Measurements from ENCODE around the gene ERN2. TPM values are rescaled to one million over a fixed set of nuclear protein-coding genes. Genes with fewer than 3 reads are reported as not detected.

ERN2 gene
- total RNA-seq, 8 experiments from 2014 or later: 0.04 to 7.4 (median 1.4) TPM; not detected in 2

- peak overlapping the region in 2 of 5 donors; percentile 6 to 13 for H3K4me3 ChIP-seq
- H3K4me1 ChIP-seq (replicated peaks in 1 of 2): peaks cover 0 to 3% of the 10 kb centered on the region in 2 donors
- in situ Hi-C loops (cut with MboI; ENCODE audit: low pct_unique_long_range_greater_than_20kb in 2 of 9, low sequenced_read_pairs in 9 of 9, unreplicated experiment in 9 of 9): loop anchor here in 1 of 9 experiments (25.0 kb wide), 1 partner anchor 818 kb away; no protein-coding TSS in a partner anchor
- H3K27ac ChIP-seq: peak overlapping the region in 1 of 2 donors; percentile 33
- WGBS, 10 experiments: 100% methylated on average over 1 to 4 of the region's 4 CpGs; no CpG with 5 or more reads in 7 of the 10 experiments
- peak in 2 of 8 experiments; percentile 56 to 69 for ATAC-seq (replicated peaks in 6 of 8)
Observed at GRCh38 chr16:23694265-23694643, 18.8 kb downstream of the ERN2 start.

GRCh38 chr16:23692190-23692837 lies 20.7 kb downstream of the ERN2 start:
- H3K4me1 ChIP-seq (replicated peaks in 1 of 2): peaks cover 0 to 3% of the 10 kb centered on the region in 2 donors
- no peak overlapping the region for H3K4me3 ChIP-seq
- ATAC-seq (replicated peaks in 6 of 8): no peak
- WGBS, 10 experiments: 80 to 100% (median 100%) methylated on average over 1 to 4 of the region's 6 CpGs; no CpG with 5 or more reads in 4 of the 10 experiments
- H3K27ac ChIP-seq: no peak overlapping the region
- in situ Hi-C loops (cut with MboI; ENCODE audit: low pct_unique_long_range_greater_than_20kb in 2 of 9, low sequenced_read_pairs in 9 of 9, unreplicated experiment in 9 of 9): loop anchor here in 1 of 9 experiments (25.0 kb wide), 1 partner anchor 820 kb away; no protein-coding TSS in a partner anchor

- Histone ChIP-seq H3K4me1 (replicated peaks in 1 of 2) (peaks cover 0 to 3% of the 10 kb centered on the region in 2 donors), H3K27ac (no peak overlapping the region), H3K4me3 (no peak overlapping the region)
- WGBS, 10 experiments: 80 to 100% (median 100%) methylated on average over 1 to 4 of the region's 10 CpGs; no CpG with 5 or more reads in 3 of the 10 experiments
- no peak for ATAC-seq (replicated peaks in 6 of 8)
- in situ Hi-C loops (cut with MboI; ENCODE audit: low pct_unique_long_range_greater_than_20kb in 2 of 9, low sequenced_read_pairs in 9 of 9, unreplicated experiment in 9 of 9): loop anchor here in 1 of 9 experiments (25.0 kb wide), 1 partner anchor 821 kb away; no protein-coding TSS in a partner anchor
Observed at GRCh38 chr16:23691483-23692189, 21.4 kb downstream of the ERN2 start.

GRCh38 chr16:23690771-23691482 lies 22.1 kb downstream of the ERN2 start:
- no peak for ATAC-seq (replicated peaks in 6 of 8)
- no peak overlapping the region for H3K4me3 ChIP-seq
- in situ Hi-C loops (cut with MboI; ENCODE audit: low pct_unique_long_range_greater_than_20kb in 2 of 9, low sequenced_read_pairs in 9 of 9, unreplicated experiment in 9 of 9): loop anchor here in 1 of 9 experiments (25.0 kb wide), 1 partner anchor 821 kb away; no protein-coding TSS in a partner anchor
- no peak overlapping the region for H3K27ac ChIP-seq
- H3K4me1 ChIP-seq (replicated peaks in 1 of 2): peaks cover 0 to 3% of the 10 kb centered on the region in 2 donors
- WGBS, 10 experiments: 97 to 100% methylated on average over 1 to 6 of the region's 25 CpGs; no CpG with 5 or more reads in 8 of the 10 experiments

- no peak overlapping the region for H3K4me3 ChIP-seq
- ATAC-seq (replicated peaks in 6 of 8): no peak
- in situ Hi-C loops (cut with MboI; ENCODE audit: low pct_unique_long_range_greater_than_20kb in 2 of 9, low sequenced_read_pairs in 9 of 9, unreplicated experiment in 9 of 9): loop anchor here in 1 of 9 experiments (25.0 kb wide), 1 partner anchor 823 kb away; no protein-coding TSS in a partner anchor
- H3K4me1 ChIP-seq (replicated peaks in 1 of 2): no peaks in the 10 kb centered on the region
- 90 to 100% (median 100%) methylated on average over 2 to 18 of the region's 36 CpGs; no CpG with 5 or more reads in 5 of the 10 experiments for WGBS, 10 experiments
- no peak overlapping the region for H3K27ac ChIP-seq
Observed at GRCh38 chr16:23689442-23690187, 23.4 kb downstream of the ERN2 start.

GRCh38 chr16:23687034-23687808 lies 25.8 kb downstream of the ERN2 start:
- Histone ChIP-seq H3K4me1 (replicated peaks in 1 of 2) (no peaks in the 10 kb centered on the region), H3K4me3 (no peak overlapping the region), H3K27ac (no peak overlapping the region)
- in situ Hi-C loops (cut with MboI; ENCODE audit: low pct_unique_long_range_greater_than_20kb in 2 of 9, low sequenced_read_pairs in 9 of 9, unreplicated experiment in 9 of 9): loop anchor here in 1 of 9 experiments (25.0 kb wide), 1 partner anchor 825 kb away; no protein-coding TSS in a partner anchor
- WGBS, 10 experiments: 80 to 100% (median 89%) methylated on average over 1 to 6 of the region's 16 CpGs; no CpG with 5 or more reads in 3 of the 10 experiments
- no peak for ATAC-seq (replicated peaks in 6 of 8)

GRCh38 chr16:23683487-23683886 lies 29.5 kb downstream of the ERN2 start:
- in situ Hi-C loops (cut with MboI; ENCODE audit: low pct_unique_long_range_greater_than_20kb in 2 of 9, low sequenced_read_pairs in 9 of 9, unreplicated experiment in 9 of 9): loop anchor here in 1 of 9 experiments (25.0 kb wide), 1 partner anchor 829 kb away; no protein-coding TSS in a partner anchor
- WGBS, 10 experiments: 60 to 100% (median 82%) methylated on average over 1 to 2 of the region's 3 CpGs; no CpG with 5 or more reads in 5 of the 10 experiments
- ATAC-seq (replicated peaks in 6 of 8): no peak
- no peak overlapping the region for H3K4me3 ChIP-seq
- no peak overlapping the region for H3K27ac ChIP-seq
- H3K4me1 ChIP-seq (replicated peaks in 1 of 2): peaks cover 4 to 6% of the 10 kb centered on the region in 2 donors

GRCh38 chr16:23682181-23682580 lies 30.8 kb downstream of the ERN2 start:
- WGBS, 10 experiments: 71 to 100% (median 100%) methylated on average over 1 of the region's 1 CpG; no CpG with 5 or more reads in 4 of the 10 experiments
- Histone ChIP-seq H3K27ac (no peak overlapping the region), H3K4me1 (replicated peaks in 1 of 2) (peaks cover 4 to 14% of the 10 kb centered on the region in 2 donors), H3K4me3 (no peak overlapping the region)
- ATAC-seq (replicated peaks in 6 of 8): no peak
- in situ Hi-C loops (cut with MboI; ENCODE audit: low pct_unique_long_range_greater_than_20kb in 2 of 9, low sequenced_read_pairs in 9 of 9, unreplicated experiment in 9 of 9): loop anchor here in 1 of 9 experiments (25.0 kb wide), 1 partner anchor 830 kb away; no protein-coding TSS in a partner anchor

- Histone ChIP-seq H3K4me3 (peak overlapping the region in 1 of 5 donors; percentile 44), H3K4me1 (replicated peaks in 1 of 2) (peaks cover 4 to 14% of the 10 kb centered on the region in 2 donors), H3K27ac (no peak overlapping the region)
- 4 to 40% (median 33%) methylated on average over 1 to 4 of the region's 6 CpGs; no CpG with 5 or more reads in 6 of the 10 experiments for WGBS, 10 experiments
- ATAC-seq (replicated peaks in 6 of 8): no peak
- in situ Hi-C loops (cut with MboI; ENCODE audit: low pct_unique_long_range_greater_than_20kb in 2 of 9, low sequenced_read_pairs in 9 of 9, unreplicated experiment in 9 of 9): loop anchor here in 1 of 9 experiments (25.0 kb wide), 1 partner anchor 832 kb away; no protein-coding TSS in a partner anchor
Observed at GRCh38 chr16:23679986-23680336, 33.1 kb downstream of the ERN2 start.

GRCh38 chr16:23679274-23679985 lies 33.6 kb downstream of the ERN2 start:
- WGBS, 10 experiments: 0 to 15% (median 0%) methylated on average over 1 to 8 of the region's 24 CpGs; no CpG with 5 or more reads in 3 of the 10 experiments
- peak in 2 of 8 experiments; percentile 8 to 16 for ATAC-seq (replicated peaks in 6 of 8)
- peak overlapping the region; percentile 30 to 44 (median 34) for H3K4me3 ChIP-seq
- peaks cover 4 to 14% of the 10 kb centered on the region in 2 donors for H3K4me1 ChIP-seq (replicated peaks in 1 of 2)
- in situ Hi-C loops (cut with MboI; ENCODE audit: low pct_unique_long_range_greater_than_20kb in 2 of 9, low sequenced_read_pairs in 9 of 9, unreplicated experiment in 9 of 9): loop anchor here in 1 of 9 experiments (25.0 kb wide), 1 partner anchor 833 kb away; no protein-coding TSS in a partner anchor
- peak overlapping the region in 1 of 2 donors; percentile 9 for H3K27ac ChIP-seq

All from motor neuron (in vitro differentiated cells).